Thyroid gland (tissue), 4 donors: Measurements from ENCODE around the gene TGFBRAP1. TPM values are rescaled to one million over a fixed set of nuclear protein-coding genes. Genes with fewer than 3 reads are reported as not detected.

Experiments used
- DNase-seq, 2 donors: peaks; one replicate each; pipeline ENCODE4 v3.0.0-alpha.2; 2019
- H3K27ac ChIP-seq, 3 donors: fragments of 200-600 bp; sonication (generic); 1 replicate in 2 of 3; 2 replicates in 1 of 3; pipeline ENCODE4 v1.5.1; 2016 to 2019; ENCODE audit warnings: mild to moderate bottlenecking in 1 of 3, moderate library complexity in 1 of 3
- H3K27me3 ChIP-seq: fragments of 200-600 bp; sonication (generic); one replicate; pipeline ENCODE4 v1.5.1; 2019
- H3K36me3 ChIP-seq, 2 donors: fragments of 200-600 bp; sonication (generic); one replicate each; pipeline ENCODE4 v1.5.1; 2016 to 2019
- H3K4me1 ChIP-seq, 2 donors: fragments of 200-600 bp; sonication (generic); one replicate each; pipeline ENCODE4 v1.5.1; 2017 to 2019
- H3K4me3 ChIP-seq, 3 donors: fragments of 200-600 bp; sonication (generic); replicated peaks in 1 of 3; 1 replicate in 2 of 3; 2 replicates in 1 of 3; pipeline ENCODE4 v1.5.1; 2016; ENCODE audit warnings: mild to moderate bottlenecking in 1 of 3
- H3K9me3 ChIP-seq: fragments of 200-600 bp; sonication (generic); one replicate; pipeline ENCODE4 v1.5.1; 2017
- POLR2A ChIP-seq, 2 donors: fragments of 450-650 bp; IDR thresholded peaks; one replicate each; pipeline ENCODE4 v1.6.1; 2017; ENCODE audit warnings: antibody characterized with exemption in 2 of 2, mild to moderate bottlenecking in 2 of 2, moderate library complexity in 1 of 2
- WGBS, 2 donors: methylation state at CpG; one replicate each; pipeline ENCODE4 v1.1.5; 2017; 5-methylcytosine and 5-hydroxymethylcytosine counted together
- intact Hi-C: fragments of 100-400 bp; cut with DNase I; formaldehyde crosslinking; loops from one replicate; pipeline ENCODE4 v1.15.1; 2023
- total RNA-seq, 4 donors: library from RNA; depleted of rRNA; stranded (reverse); fragments of >200 nt; gene quantifications; one replicate each; pipeline ENCODE4 v1.2.3, GENCODE V29; 2016
- TF ChIP-seq, protein P1 (sequence below), 6 experiments: fragments of 200-600 bp in 3 of 6; fragments of 450-650 bp in 3 of 6; sonication (generic) in 3 of 6; IDR thresholded peaks; one replicate each; pipeline ENCODE4 v1.5.1; 2016 to 2019; ENCODE audit warnings: antibody characterized with exemption in 6 of 6, mild to moderate bottlenecking in 2 of 6, inconsistent platforms in 1 of 6, moderate library complexity in 1 of 6

The TGFBRAP1 gene
- total RNA-seq, 4 donors from 2014 or later = 35.4 to 53.2 (median 40.1) TPM

GRCh38 chr2:105220604-105221003, 108.9 kb downstream of the TGFBRAP1 start:
- no peak overlapping the region for H3K27ac ChIP-seq
- TF ChIP-seq, protein P1, sequence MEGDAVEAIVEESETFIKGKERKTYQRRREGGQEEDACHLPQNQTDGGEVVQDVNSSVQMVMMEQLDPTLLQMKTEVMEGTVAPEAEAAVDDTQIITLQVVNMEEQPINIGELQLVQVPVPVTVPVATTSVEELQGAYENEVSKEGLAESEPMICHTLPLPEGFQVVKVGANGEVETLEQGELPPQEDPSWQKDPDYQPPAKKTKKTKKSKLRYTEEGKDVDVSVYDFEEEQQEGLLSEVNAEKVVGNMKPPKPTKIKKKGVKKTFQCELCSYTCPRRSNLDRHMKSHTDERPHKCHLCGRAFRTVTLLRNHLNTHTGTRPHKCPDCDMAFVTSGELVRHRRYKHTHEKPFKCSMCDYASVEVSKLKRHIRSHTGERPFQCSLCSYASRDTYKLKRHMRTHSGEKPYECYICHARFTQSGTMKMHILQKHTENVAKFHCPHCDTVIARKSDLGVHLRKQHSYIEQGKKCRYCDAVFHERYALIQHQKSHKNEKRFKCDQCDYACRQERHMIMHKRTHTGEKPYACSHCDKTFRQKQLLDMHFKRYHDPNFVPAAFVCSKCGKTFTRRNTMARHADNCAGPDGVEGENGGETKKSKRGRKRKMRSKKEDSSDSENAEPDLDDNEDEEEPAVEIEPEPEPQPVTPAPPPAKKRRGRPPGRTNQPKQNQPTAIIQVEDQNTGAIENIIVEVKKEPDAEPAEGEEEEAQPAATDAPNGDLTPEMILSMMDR (IDR thresholded peaks at IDR 0.05) = no peak
- no peak for TF ChIP-seq POLR2A (IDR thresholded peaks at IDR 0.05)
- no peaks in the 10 kb centered on the region for H3K36me3 ChIP-seq
- DNase-seq = no peak
- WGBS, 2 donors = 78 to 82% methylated on average over 3 of the region's 3 CpGs
- H3K27me3 ChIP-seq = no peaks in the 10 kb centered on the region
- H3K4me1 ChIP-seq = no peaks in the 10 kb centered on the region
- no peaks in the 10 kb centered on the region for H3K9me3 ChIP-seq
- no peak overlapping the region for H3K4me3 ChIP-seq
- intact Hi-C loops = no loop called here

- H3K36me3 ChIP-seq = no peaks in the 10 kb centered on the region
- TF ChIP-seq, protein P1 (IDR thresholded peaks at IDR 0.05) = no peak
- TF ChIP-seq POLR2A (IDR thresholded peaks at IDR 0.05) = no peak
- no peaks in the 10 kb centered on the region for H3K4me1 ChIP-seq
- intact Hi-C loops = no loop called here
- H3K27ac ChIP-seq = no peak overlapping the region
- WGBS, 2 donors = 61 to 68% methylated on average over 5 of the region's 5 CpGs
- no peaks in the 10 kb centered on the region for H3K9me3 ChIP-seq
- H3K27me3 ChIP-seq = no peaks in the 10 kb centered on the region
- H3K4me3 ChIP-seq = no peak overlapping the region
- DNase-seq = no peak
Observed at GRCh38 chr2:105215586-105216192, 113.8 kb downstream of the TGFBRAP1 start.

Other genes starting within 250 kb of the TGFBRAP1 start
- not detected for gene GPR45, start 88.0 kb downstream of the TGFBRAP1 start, total RNA-seq
- 10 to 100 TPM; 16.6 to 41.1 (median 22.1) TPM for gene C2orf49, start 7.8 kb upstream of the TGFBRAP1 start, total RNA-seq
- 10 to 100 TPM; 36.7 to 81.2 (median 44.0) TPM for gene FHL2, start 69.3 kb upstream of the TGFBRAP1 start, total RNA-seq